Measurements from ENCODE around the gene TRUB1.

The TRUB1 gene

DNA sequence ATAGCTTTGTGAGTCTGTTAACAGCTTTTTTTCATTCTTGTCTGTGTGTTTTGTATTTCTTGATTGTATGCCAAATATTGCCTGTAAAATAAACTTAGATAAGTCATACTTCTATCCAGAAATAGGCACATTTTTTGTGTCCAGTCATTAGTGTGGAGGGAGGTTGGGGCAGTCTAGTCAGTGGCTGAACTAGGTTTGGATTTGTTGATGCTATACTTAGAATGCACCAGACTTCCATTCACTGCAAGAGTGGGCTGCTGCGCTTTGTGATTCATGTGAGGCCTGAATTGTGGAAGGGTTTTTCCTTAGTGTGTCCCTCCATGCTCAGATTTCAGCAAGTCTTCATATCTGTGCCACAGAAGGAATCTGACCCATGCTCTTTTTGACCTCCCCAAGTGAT lies 50.0 kb downstream of the TRUB1 start:
- no peak for DNase-seq

- DNase-seq: no peak
Observed at GRCh38 chr10:114990586-114990985, 52.6 kb downstream of the TRUB1 start.

DNA sequence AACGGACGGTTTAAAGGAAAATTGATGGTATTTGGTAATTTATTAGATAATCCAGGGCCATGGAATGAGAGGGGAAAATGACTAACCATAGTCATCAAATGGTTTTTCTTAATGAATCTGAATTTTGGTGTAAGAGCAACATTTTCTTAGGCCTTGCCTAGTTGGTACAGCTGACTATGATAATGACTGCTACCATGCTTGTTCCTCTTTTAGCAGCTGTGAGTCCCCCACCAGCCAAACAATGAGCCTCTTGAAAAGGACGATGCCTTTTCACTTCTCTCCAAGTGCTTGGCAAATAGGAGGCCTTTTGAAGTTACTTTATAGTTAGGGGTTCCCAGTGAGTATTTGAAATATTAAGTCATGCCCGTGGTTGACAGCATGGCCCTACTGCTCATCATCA lies 53.0 kb downstream of the TRUB1 start:
- DNase-seq: no peak

DNA sequence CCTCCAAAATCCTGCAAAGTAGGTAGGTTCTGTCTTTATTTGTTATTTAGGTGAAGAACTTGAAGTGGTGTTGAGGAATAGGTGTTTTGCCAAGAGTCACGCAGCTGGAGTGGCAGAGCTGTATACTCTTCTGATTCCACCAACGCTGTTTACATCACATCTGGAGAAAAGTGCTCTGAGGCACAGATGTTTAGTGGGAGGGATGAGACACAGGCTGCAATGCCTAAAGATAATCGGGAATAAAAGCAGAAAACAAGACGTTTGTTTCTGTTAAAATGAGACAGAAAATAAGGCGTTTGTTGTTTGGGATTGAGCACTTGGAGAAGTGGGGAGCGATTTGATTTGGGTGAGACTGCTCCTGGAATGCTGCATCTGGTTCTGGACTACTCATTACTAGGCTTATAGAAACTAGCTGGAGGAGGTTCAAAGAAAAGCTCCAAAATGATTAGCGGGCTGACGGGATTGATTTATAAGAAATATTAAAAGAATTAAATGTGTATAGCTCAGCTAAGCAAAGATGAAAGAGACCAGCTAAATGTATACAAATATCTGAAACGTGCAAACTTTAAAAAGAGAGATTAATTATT lies 54.3 kb downstream of the TRUB1 start:
- no peak for DNase-seq

- DNase-seq: no peak
Observed at GRCh38 chr10:114995468-114996247, 57.7 kb downstream of the TRUB1 start.

- no peak for DNase-seq
Observed at GRCh38 chr10:114996542-114996941, 58.5 kb downstream of the TRUB1 start.

DNA sequence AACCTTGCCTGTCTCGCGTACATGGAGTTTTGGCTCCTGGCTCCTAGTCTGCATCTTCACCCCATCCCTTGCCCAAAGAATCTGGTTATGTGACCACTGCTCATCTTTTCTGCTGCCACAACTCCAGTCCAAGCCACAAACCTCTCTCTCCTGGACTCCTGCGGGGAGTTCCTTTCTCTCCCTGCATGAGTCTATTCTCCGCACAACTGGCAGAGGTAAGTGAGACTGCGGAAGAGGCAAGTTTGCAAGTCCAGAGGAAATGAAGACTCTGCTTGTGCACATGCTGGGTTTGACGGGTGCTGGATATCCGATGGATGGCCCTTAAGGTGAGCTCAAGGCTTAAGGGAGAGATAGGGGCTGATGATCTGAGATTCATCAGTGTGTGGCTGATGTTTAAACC lies 61.0 kb downstream of the TRUB1 start:
- DNase-seq: no peak

- DNase-seq: no peak
Observed at GRCh38 chr10:115001506-115002381, 63.7 kb downstream of the TRUB1 start.

GRCh38 chr10:115003396-115003795 lies 65.4 kb downstream of the TRUB1 start:
- no peak for DNase-seq

DNA sequence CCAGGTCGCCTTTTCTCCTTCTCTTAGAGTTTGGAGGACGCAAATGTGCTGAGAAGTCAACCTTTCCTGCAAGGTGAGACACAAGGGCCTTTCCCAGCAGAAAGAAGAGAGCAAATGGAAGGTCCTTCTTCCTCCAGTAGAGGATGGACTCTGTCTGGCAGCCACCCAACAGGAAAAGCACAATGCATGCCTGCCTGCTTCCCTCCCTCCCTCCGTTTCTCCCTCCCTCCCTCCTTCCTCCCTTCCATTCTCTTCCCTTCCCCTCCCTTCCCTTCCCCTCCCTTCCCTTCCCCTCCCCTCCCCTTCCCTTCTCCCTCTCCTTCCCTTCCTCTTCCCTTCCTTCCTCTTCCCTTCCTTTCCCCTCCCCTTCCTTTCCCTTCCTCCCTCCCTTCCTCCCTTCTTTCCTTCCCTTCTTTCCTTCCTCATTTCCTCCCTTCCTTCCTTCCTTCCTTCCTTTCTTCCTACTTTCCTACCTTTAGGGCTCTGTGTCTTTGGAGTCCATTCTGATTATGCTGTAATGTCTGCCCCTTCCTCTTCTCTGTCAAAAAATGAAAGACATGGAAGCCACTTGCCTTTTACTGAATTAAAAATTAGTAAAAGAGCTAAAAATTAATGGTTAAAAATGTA lies 66.4 kb downstream of the TRUB1 start:
- no peak for DNase-seq

DNA sequence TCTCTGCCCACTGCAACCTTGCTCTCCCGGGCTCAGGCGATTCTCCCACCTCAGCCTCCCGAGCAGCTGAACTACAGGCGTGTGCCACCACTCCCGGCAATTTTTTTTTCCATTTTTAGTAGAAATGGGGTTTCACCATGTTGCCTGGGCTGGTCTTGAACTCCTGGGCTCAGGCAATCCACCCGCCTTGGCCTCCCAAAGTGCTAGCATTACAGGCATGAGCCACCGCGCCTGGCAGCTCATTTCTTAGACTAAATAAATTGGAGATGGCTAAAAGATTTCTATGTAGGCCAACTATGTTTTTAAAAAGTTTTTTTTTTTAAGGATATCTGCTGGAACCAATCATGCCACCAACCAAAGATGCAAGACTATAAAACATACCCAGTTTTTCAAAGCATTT lies 67.8 kb downstream of the TRUB1 start:
- DNase-seq: no peak

DNA sequence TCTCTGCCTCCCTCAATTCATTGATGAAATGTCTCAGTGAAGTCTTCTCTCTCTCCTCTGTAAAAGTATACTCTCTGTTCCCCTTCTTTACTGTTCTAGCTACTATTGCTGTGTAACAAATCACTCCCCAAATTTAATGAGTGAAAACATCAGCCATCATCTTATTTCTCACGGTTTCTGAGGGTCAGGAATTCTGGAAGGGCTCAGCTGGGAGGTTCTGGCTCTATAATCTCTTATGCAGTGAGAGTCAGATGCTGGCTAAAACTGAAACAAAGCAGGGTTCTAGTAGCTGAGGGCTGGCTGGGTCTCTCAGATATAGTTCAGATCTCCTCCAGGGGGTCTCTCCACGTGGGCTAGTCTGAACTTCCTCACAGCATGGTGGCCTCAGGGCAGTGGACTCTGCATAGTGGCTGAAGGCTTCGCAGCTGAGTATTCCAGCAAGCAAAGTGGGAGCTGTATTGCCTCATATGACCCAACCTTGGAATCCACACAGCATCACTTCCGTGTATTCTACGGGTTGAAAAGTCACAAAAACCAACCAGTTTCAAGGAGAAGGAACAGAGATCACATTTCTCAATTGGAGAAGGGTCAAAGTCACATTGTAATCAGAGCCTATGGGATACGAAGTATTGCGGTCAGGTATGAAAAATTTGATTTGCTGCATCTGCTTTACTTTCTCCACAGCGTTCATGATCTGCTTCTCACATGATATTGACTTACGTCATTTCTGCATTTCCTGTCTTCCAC lies 80.4 kb downstream of the TRUB1 start:
- no peak for DNase-seq

DNA sequence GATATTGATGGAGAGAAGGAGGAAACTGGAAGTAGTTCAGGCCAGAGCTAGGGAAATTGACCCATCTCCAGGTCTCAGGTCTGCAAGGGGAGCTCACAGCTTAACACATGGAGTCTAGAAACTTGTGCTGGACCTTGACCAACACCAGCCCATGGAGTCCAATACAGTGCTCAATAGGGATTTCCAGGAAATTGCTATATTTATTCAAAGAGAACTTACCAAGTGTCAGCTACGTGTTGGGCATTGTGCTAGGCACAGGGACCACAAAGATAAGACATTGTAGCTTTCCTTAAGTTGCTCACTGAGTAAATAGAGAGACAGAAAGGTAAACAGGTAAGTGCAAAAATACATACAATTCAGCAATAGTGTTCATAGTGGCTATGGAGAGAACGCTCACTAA lies 82.5 kb downstream of the TRUB1 start:
- DNase-seq: no peak

- DNase-seq: no peak
Observed at GRCh38 chr10:115022733-115023132, 84.7 kb downstream of the TRUB1 start.

DNA sequence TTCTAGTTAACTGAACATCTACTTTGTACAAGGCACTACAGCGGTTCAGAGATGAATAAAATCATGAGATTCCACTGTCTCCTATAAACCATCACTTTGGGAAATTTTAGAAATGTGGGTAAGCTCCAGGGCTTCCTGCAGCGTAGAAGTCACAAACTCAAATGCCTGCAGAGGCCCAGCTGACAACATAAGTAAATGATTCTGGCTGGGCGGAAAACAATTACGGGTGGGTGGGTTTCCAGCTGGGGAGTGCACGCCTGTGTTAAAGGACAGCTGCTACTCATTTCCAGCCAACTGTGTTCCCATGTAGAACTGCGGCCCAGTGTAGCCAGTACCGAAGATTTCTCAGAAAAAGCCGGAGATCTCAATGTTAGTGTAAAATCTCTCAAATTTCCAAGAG lies 85.7 kb downstream of the TRUB1 start:
- DNase-seq: no peak

DNA sequence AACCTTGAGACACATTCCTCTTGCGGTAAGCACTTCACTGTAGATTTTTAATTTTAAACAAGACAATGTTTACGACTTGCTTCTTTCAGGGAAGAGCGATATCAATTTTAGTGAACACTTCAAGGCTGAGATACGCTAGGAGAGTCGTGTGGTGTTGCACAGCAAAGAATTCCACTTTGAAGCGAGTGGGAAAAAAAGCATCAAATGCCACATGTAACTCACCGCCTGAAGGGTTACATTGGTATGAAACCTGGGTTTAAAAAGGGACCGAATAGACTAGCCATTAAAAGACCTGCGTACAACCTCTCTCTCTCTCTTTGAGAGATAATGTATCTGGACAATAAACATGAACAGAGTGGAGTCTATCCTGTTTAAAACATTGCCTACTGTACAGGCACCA lies 86.4 kb downstream of the TRUB1 start:
- DNase-seq: no peak

DNA sequence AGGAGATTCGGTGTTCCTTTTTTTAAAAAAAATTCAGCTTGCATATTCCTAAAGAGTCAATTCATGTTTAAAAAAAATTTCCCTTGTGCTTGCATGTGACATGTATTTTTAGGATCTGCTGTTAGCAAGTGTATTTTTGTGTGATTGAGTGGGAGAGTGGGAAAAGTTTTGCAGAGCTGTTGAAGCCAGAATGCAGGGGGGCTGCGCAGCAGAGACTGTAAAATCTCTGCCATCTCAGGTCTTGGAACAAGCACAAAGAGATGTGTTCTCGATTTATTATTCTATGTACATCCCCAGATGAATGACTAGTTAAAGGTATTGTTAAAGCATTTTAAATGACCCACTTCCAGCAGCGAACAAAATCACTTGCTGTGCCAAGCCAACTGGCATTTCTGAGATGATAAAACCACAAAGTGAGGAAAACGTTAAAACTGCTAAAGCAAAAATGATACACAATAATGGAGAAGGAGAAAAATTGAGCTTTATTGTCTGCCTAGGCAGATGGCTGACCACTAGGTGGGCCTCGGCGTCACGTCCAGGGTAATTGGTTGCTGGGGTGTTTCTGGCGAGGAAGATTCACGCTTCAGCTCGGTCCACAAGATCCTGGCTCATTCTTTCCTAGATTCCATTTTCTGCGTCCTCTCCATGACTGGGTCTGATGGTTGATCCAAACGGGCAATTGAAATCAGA lies 88.2 kb downstream of the TRUB1 start:
- DNase-seq: no peak

GRCh38 chr10:115026746-115027140 lies 88.7 kb downstream of the TRUB1 start:
- DNase-seq: no peak
